ENCODE data around the gene SLC35F1. TPM values are rescaled to one million over a fixed set of nuclear protein-coding genes. Genes with fewer than 3 reads are reported as not detected.

Gene SLC35F1
- total RNA-seq, 1 experiment from 2014 or later = 4.3 TPM

DNA sequence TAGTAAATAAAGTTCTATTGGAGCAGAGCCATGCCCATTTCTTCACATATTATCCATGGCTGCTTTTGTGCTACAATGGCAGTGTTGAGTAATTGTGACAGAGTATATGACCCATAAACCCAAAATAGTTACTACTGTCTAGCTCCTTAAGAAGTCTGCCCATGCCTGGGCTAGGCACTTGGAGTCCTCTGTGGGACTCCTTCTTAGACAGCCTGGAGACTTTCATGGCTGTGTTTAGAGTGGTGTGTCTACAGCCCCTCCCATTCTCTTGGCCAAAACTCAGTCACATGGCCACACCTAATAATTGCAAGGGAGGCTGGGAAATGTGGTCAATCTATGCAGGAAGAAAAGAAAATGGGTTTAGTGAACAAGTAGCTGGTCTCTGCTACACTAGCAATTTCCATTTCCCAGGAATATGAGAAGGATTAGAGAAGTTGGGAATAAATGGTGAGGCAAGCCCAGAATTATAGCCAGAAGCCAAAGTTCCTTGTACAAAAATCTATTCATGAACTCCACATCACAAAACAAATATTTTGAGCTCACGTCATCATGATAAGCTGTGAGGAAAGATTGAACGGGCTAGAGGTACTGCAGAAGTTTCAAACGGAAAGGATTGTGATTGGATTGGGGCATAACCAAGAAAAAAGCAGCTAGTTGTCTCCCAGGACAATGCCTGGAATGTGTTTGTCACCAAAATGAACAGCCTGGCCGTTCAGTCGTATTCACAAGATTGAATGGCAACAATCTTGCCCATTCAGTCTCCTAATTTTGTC is 389.3 kb downstream of the SLC35F1 start:
- H2BK20ac ChIP-seq (ENCODE audit: low read depth, low read length, poor library complexity, severe bottlenecking) = no peak overlapping the region
- Mint-ChIP-seq H3K27me3 (ENCODE audit: low read depth) (no peaks in the 10 kb centered on the region), H3K4me1 (peaks cover 9 to 10% of the 10 kb centered on the region in 2 experiments), H3K4me3 (no peak overlapping the region), H3K9me3 (no peaks in the 10 kb centered on the region), H3K27ac (no peak overlapping the region), H3K36me3 (ENCODE audit: insufficient read depth in 1 of 3, low read depth in 3 of 3) (peaks cover 0 to 2% (median 0%) of the 10 kb centered on the region in 3 experiments; a peak in 1 of 7 replicates)
- no peak overlapping the region for H2BK120ac ChIP-seq (ENCODE audit: low read depth, low read length, poor library complexity, severe bottlenecking)
- no peaks in the 10 kb centered on the region for H3K27me3 ChIP-seq (ENCODE audit: insufficient read depth, low read length)
- H4K91ac ChIP-seq (ENCODE audit: insufficient read length, low read depth, low read length) = no peak overlapping the region
- no peaks in the 10 kb centered on the region for H3K23me2 ChIP-seq (ENCODE audit: insufficient read length, low read depth, low read length, poor library complexity, severe bottlenecking)
- no peak overlapping the region for H4K5ac ChIP-seq (ENCODE audit: insufficient read length, low read depth, low read length)
- H2BK5ac ChIP-seq (ENCODE audit: insufficient read length, low read length) = no peak overlapping the region
- H3K4me2 ChIP-seq (ENCODE audit: insufficient read depth, insufficient read length, low read length) = no peak overlapping the region
- no peak overlapping the region for H3K4ac ChIP-seq (ENCODE audit: low read depth, low read length)
- H3K79me2 ChIP-seq (ENCODE audit: insufficient read depth, low read length) = no peaks in the 10 kb centered on the region
- no peak overlapping the region for H3T11ph ChIP-seq (ENCODE audit: low read length)
- H3K56ac ChIP-seq (ENCODE audit: insufficient read length, low read depth, low read length) = no peak overlapping the region
- no peak overlapping the region for H2AFZ ChIP-seq (ENCODE audit: low read length)
- no peak for DNase-seq
- no peak overlapping the region for H2AK5ac ChIP-seq (ENCODE audit: insufficient read length, low read length)
- no CpG with 5 or more reads among the region's 5 CpGs for WGBS (ENCODE audit: extremely low coverage, insufficient read length, low lambda C conversion rate)
- H3K23ac ChIP-seq (ENCODE audit: insufficient read length, low read depth, low read length) = no peak overlapping the region
- no peaks in the 10 kb centered on the region for H3K9me3 ChIP-seq (ENCODE audit: control insufficient read depth, low read depth, low read length)
- H3K18ac ChIP-seq (ENCODE audit: insufficient read length, low read depth, low read length) = no peak overlapping the region
- no peak overlapping the region for H2BK12ac ChIP-seq (ENCODE audit: insufficient read length, low read depth, low read length)
- H4K8ac ChIP-seq (replicated peaks; ENCODE audit: insufficient read length, low read depth, low read length) = no peak overlapping the region
- H3K9ac ChIP-seq (ENCODE audit: extremely low read depth, insufficient read length, low read length) = no peak overlapping the region
- H2BK15ac ChIP-seq (ENCODE audit: low read depth, low read length) = no peak overlapping the region
- no peak overlapping the region for H3K27ac ChIP-seq (ENCODE audit: insufficient read length, low read depth, low read length)
- no peaks in the 10 kb centered on the region for H3K79me1 ChIP-seq (ENCODE audit: insufficient read depth, low read depth, low read length, poor library complexity, severe bottlenecking)
- TF ChIP-seq, protein P1, sequence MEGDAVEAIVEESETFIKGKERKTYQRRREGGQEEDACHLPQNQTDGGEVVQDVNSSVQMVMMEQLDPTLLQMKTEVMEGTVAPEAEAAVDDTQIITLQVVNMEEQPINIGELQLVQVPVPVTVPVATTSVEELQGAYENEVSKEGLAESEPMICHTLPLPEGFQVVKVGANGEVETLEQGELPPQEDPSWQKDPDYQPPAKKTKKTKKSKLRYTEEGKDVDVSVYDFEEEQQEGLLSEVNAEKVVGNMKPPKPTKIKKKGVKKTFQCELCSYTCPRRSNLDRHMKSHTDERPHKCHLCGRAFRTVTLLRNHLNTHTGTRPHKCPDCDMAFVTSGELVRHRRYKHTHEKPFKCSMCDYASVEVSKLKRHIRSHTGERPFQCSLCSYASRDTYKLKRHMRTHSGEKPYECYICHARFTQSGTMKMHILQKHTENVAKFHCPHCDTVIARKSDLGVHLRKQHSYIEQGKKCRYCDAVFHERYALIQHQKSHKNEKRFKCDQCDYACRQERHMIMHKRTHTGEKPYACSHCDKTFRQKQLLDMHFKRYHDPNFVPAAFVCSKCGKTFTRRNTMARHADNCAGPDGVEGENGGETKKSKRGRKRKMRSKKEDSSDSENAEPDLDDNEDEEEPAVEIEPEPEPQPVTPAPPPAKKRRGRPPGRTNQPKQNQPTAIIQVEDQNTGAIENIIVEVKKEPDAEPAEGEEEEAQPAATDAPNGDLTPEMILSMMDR (conservative IDR thresholded peaks at IDR 0.05) = no peak
- H3K4me1 ChIP-seq (ENCODE audit: insufficient read depth, low read length) = no peaks in the 10 kb centered on the region
- H4K20me1 ChIP-seq (ENCODE audit: control insufficient read depth, insufficient read depth, insufficient read length) = no peaks in the 10 kb centered on the region
- H3K14ac ChIP-seq (ENCODE audit: insufficient read depth, low read length) = no peak overlapping the region
